ENCODE measurements around the gene PPP2R3B.

PPP2R3B gene

GRCh38 chrX:349702-350101 lies 37.0 kb downstream of the PPP2R3B start:
- no peak for TF ChIP-seq CTCF (IDR thresholded peaks at IDR 0.05; ENCODE audit: unreplicated experiment in 3 of 3)
- H3K27me3 Mint-ChIP-seq (ENCODE audit: low read depth): peaks cover 4% of the 10 kb centered on the region
- no peak overlapping the region for H3K4me3 Mint-ChIP-seq
- H3K36me3 Mint-ChIP-seq (ENCODE audit: low read depth): peaks cover 46% of the 10 kb centered on the region
- no peaks in the 10 kb centered on the region for H3K9me3 Mint-ChIP-seq
- no peak overlapping the region for H3K27ac Mint-ChIP-seq
- H3K4me1 Mint-ChIP-seq: peaks cover 27% of the 10 kb centered on the region

- no peak for TF ChIP-seq CTCF (IDR thresholded peaks at IDR 0.05; ENCODE audit: unreplicated experiment in 3 of 3)
- no peak overlapping the region for H3K4me3 Mint-ChIP-seq
- peaks cover 27% of the 10 kb centered on the region for H3K4me1 Mint-ChIP-seq
- H3K36me3 Mint-ChIP-seq (ENCODE audit: low read depth): peaks cover 49% of the 10 kb centered on the region
- H3K27ac Mint-ChIP-seq: peak overlapping the region in 2 of 3 experiments; percentile 39 to 77
- H3K27me3 Mint-ChIP-seq (ENCODE audit: low read depth): peaks cover 4% of the 10 kb centered on the region
- H3K9me3 Mint-ChIP-seq: no peaks in the 10 kb centered on the region
Measured at GRCh38 chrX:349196-349595, 37.5 kb downstream of the PPP2R3B start.

- Mint-ChIP-seq H3K36me3 (ENCODE audit: low read depth) (peaks cover 49% of the 10 kb centered on the region), H3K4me3 (no peak overlapping the region), H3K27me3 (ENCODE audit: low read depth) (peaks cover 4% of the 10 kb centered on the region), H3K9me3 (no peaks in the 10 kb centered on the region), H3K4me1 (peaks cover 27% of the 10 kb centered on the region), H3K27ac (peak overlapping the region in 1 of 3 experiments; percentile 3)
- TF ChIP-seq CTCF (IDR thresholded peaks at IDR 0.05; ENCODE audit: unreplicated experiment in 3 of 3): no peak
Measured at GRCh38 chrX:348461-349117, 38.1 kb downstream of the PPP2R3B start.

- H3K27ac Mint-ChIP-seq: no peak overlapping the region
- peaks cover 42% of the 10 kb centered on the region for H3K36me3 Mint-ChIP-seq (ENCODE audit: low read depth)
- TF ChIP-seq CTCF (IDR thresholded peaks at IDR 0.05; ENCODE audit: unreplicated experiment in 3 of 3): no peak
- H3K9me3 Mint-ChIP-seq: no peaks in the 10 kb centered on the region
- peaks cover 4% of the 10 kb centered on the region for H3K27me3 Mint-ChIP-seq (ENCODE audit: low read depth)
- no peak overlapping the region for H3K4me3 Mint-ChIP-seq
- peaks cover 24% of the 10 kb centered on the region for H3K4me1 Mint-ChIP-seq
Measured at GRCh38 chrX:347351-348117, 39.2 kb downstream of the PPP2R3B start.

GRCh38 chrX:346034-346813 lies 40.5 kb downstream of the PPP2R3B start:
- Mint-ChIP-seq H3K36me3 (ENCODE audit: low read depth) (peaks cover 51% of the 10 kb centered on the region), H3K27ac (no peak overlapping the region), H3K9me3 (peaks cover 3% of the 10 kb centered on the region), H3K27me3 (ENCODE audit: low read depth) (peaks cover 4% of the 10 kb centered on the region), H3K4me1 (peaks cover 23% of the 10 kb centered on the region), H3K4me3 (no peak overlapping the region)
- TF ChIP-seq CTCF (IDR thresholded peaks at IDR 0.05; ENCODE audit: unreplicated experiment in 3 of 3): no peak

All from nephron (organoid).